ENCODE measurements around the gene MFSD2B.

GRCh38 chr2:24058564-24059271, 48.8 kb downstream of the MFSD2B start:
- TF ChIP-seq POLR2A (IDR thresholded peaks at IDR 0.05; ENCODE audit: low read length) (no peak), GATA1 (IDR thresholded peaks at IDR 0.05; ENCODE audit: low read depth, low read length) (no peak)
